IPS-NIHi7 (cell line): ENCODE measurements around the gene RILPL2.
"Not testable (repeated sequence)": the region's sequence is repeated elsewhere in the genome, so short reads cannot be mapped to it uniquely, and the experiment has no call there.

Experiments
- DNase-seq: peaks from one replicate; pipeline ENCODE4 v3.0.0; 2012; ENCODE audit warnings: mixed read lengths; ENCODE audit errors: extremely low spot score

Gene RILPL2

GRCh38 chr12:123382684-123383083 is 53.8 kb downstream of the RILPL2 start:
- DNase-seq, result no peak

GRCh38 chr12:123379391-123379790 is 57.1 kb downstream of the RILPL2 start:
- no peak for DNase-seq

GRCh38 chr12:123372415-123372814 is 64.1 kb downstream of the RILPL2 start:
- DNase-seq, result not testable (repeated sequence)

GRCh38 chr12:123371667-123372368 is 64.7 kb downstream of the RILPL2 start:
- not testable (repeated sequence) for DNase-seq

GRCh38 chr12:123369229-123369628 is 67.3 kb downstream of the RILPL2 start:
- DNase-seq, result no peak

GRCh38 chr12:123368431-123368830 is 68.1 kb downstream of the RILPL2 start:
- DNase-seq, result not testable (repeated sequence)

GRCh38 chr12:123367511-123367910 is 69.0 kb downstream of the RILPL2 start:
- no peak for DNase-seq
